HEK293 (cell line): ENCODE measurements around the gene WDR72.

ENCODE experiments used
- CTCF ChIA-PET: fragments of 350-600 bp; formaldehyde crosslinking; extraction: SDS; loops from one replicate; lab custom pipeline; 2021; ENCODE audit warnings: antibody characterized with exemption; lab: Yijun Ruan, JAX
- POLR2A ChIA-PET: fragments of 300-600 bp; formaldehyde crosslinking; extraction: SDS; loops from one replicate; lab custom pipeline; 2020; ENCODE audit warnings: antibody characterized with exemption, inconsistent platforms; lab: Yijun Ruan, JAX
- H3K27ac ChIP-seq: fragments of 200-500 bp; sonication (Bioruptor generic); 2 replicates; pipeline ENCODE4 v1.5.1; 2014; ENCODE audit warnings: low read depth, low read length, control low read depth, inconsistent platforms; ENCODE audit errors: extremely low read depth
- H3K36me3 ChIP-seq, 2 experiments: fragments of 200-500 bp in 1 of 2; sonication (Bioruptor generic) in 1 of 2; 1 replicate in 1 of 2; 2 replicates in 1 of 2; pipeline ENCODE4 v1.5.1; 2014 to 2017; ENCODE audit warnings: inconsistent platforms in 2 of 2, low read length in 2 of 2; ENCODE audit not compliant: control insufficient read depth in 2 of 2, insufficient read depth in 1 of 2
- H3K4me1 ChIP-seq: fragments of 200-500 bp; sonication (Bioruptor generic); 2 replicates; pipeline ENCODE4 v1.5.1; 2014; ENCODE audit warnings: mild to moderate bottlenecking, low read length, inconsistent platforms; ENCODE audit not compliant: control insufficient read depth, insufficient read depth
- H3K4me3 ChIP-seq: 2 replicates; pipeline ENCODE4 v1.5.1; 2011; ENCODE audit warnings: low read depth, mild to moderate bottlenecking, control low read depth, low read length, moderate library complexity
- H3K9me3 ChIP-seq: fragments of 200-500 bp; sonication (Bioruptor generic); 2 replicates; pipeline ENCODE4 v1.5.1; 2014; ENCODE audit warnings: low read depth, low read length, inconsistent platforms; ENCODE audit not compliant: control insufficient read depth, insufficient read depth
- ATF2 ChIP-seq: fragments of 450-650 bp; formaldehyde crosslinking; IDR thresholded peaks from 2 replicates; pipeline ENCODE4 v1.5.1; 2016; ENCODE audit warnings: missing biosample characterization, missing genetic modification characterization, low read depth
- BCL11B ChIP-seq: fragments of 450-650 bp; formaldehyde crosslinking; IDR thresholded peaks from 2 replicates; pipeline ENCODE4 v1.5.1; 2016; ENCODE audit warnings: low read depth, missing biosample characterization, missing genetic modification characterization
- HOXA7 ChIP-seq: sonication (generic); formaldehyde crosslinking; IDR thresholded peaks from 2 replicates; pipeline ENCODE4 v1.8.1; 2022; ENCODE audit warnings: missing genetic modification reagents, borderline replicate concordance
- HOXC10 ChIP-seq: sonication (generic); formaldehyde crosslinking; IDR thresholded peaks from 2 replicates; pipeline ENCODE4 v1.8.1; 2023; ENCODE audit warnings: mild to moderate bottlenecking, missing genetic modification reagents
- PRDM1 ChIP-seq: fragments of 450-650 bp; formaldehyde crosslinking; IDR thresholded peaks from 2 replicates; pipeline ENCODE4; 2016; ENCODE audit warnings: missing biosample characterization, missing genetic modification characterization
- RBAK ChIP-seq: fragments of 450-650 bp; formaldehyde crosslinking; IDR thresholded peaks from 2 replicates; pipeline ENCODE4 v1.5.1; 2016; ENCODE audit warnings: missing biosample characterization, missing genetic modification characterization
- ZBTB10 ChIP-seq: fragments of 450-650 bp; formaldehyde crosslinking; IDR thresholded peaks from 2 replicates; pipeline ENCODE4 v1.5.1; 2016; ENCODE audit warnings: missing biosample characterization, missing genetic modification characterization
- ZBTB8A ChIP-seq: fragments of 450-650 bp; formaldehyde crosslinking; IDR thresholded peaks from 2 replicates; pipeline ENCODE4 v1.5.1; 2016; ENCODE audit warnings: missing biosample characterization, missing genetic modification characterization
- ZFHX2 ChIP-seq: fragments of 450-650 bp; formaldehyde crosslinking; conservative IDR thresholded peaks from 2 replicates; pipeline ENCODE4 v1.5.1; 2016; ENCODE audit warnings: missing biosample characterization, missing genetic modification characterization
- ZNF112 ChIP-seq: fragments of 450-650 bp; formaldehyde crosslinking; IDR thresholded peaks from 2 replicates; pipeline ENCODE4 v1.5.0; 2017; ENCODE audit warnings: missing biosample characterization, missing genetic modification characterization
- ZNF335 ChIP-seq: fragments of 450-650 bp; formaldehyde crosslinking; conservative IDR thresholded peaks from 2 replicates; pipeline ENCODE4 v1.5.1; 2016; ENCODE audit warnings: missing biosample characterization, missing genetic modification characterization
- ZNF398 ChIP-seq: fragments of 450-650 bp; formaldehyde crosslinking; IDR thresholded peaks from 2 replicates; pipeline ENCODE4 v1.5.1; 2017; ENCODE audit warnings: missing biosample characterization, missing genetic modification characterization
- ZNF449 ChIP-seq: fragments of 450-650 bp; formaldehyde crosslinking; IDR thresholded peaks from 2 replicates; pipeline ENCODE4 v1.5.1; 2017; ENCODE audit warnings: missing biosample characterization, mild to moderate bottlenecking, missing genetic modification characterization, moderate library complexity
- ZNF518A ChIP-seq: fragments of 450-650 bp; formaldehyde crosslinking; conservative IDR thresholded peaks from 2 replicates; pipeline ENCODE4 v1.5.1; 2016; ENCODE audit warnings: low read depth, missing biosample characterization, missing genetic modification characterization
- ZNF530 ChIP-seq: fragments of 450-650 bp; formaldehyde crosslinking; IDR thresholded peaks from 2 replicates; pipeline ENCODE4 v1.5.1; 2016; ENCODE audit warnings: low read depth, missing biosample characterization, missing genetic modification characterization
- ZNF830 ChIP-seq: fragments of 450-650 bp; IDR thresholded peaks from 2 replicates; pipeline ENCODE4 v1.5.0; 2018; ENCODE audit warnings: missing biosample characterization, missing genetic modification characterization, low read depth, mild to moderate bottlenecking, moderate library complexity
- ZSCAN16 ChIP-seq: fragments of 450-650 bp; formaldehyde crosslinking; IDR thresholded peaks from 2 replicates; pipeline ENCODE4 v1.5.1; 2016; ENCODE audit warnings: missing biosample characterization, missing genetic modification characterization

The WDR72 gene

GRCh38 chr15:53535886-53536285 lies 223.6 kb downstream of the WDR72 start (continued):
- TF ChIP-seq ZNF449 (tag by site-specific recombination) = no peak

- CTCF ChIA-PET = no interaction called here
- POLR2A ChIA-PET = no interaction called here
- Histone ChIP-seq H3K36me3 (no peaks in the 10 kb centered on the region), H3K4me1 (no peaks in the 10 kb centered on the region), H3K4me3 (no peak overlapping the region), H3K27ac (no peak overlapping the region), H3K9me3 (no peaks in the 10 kb centered on the region)
- TF ChIP-seq BCL11B = no peak
- no peak for TF ChIP-seq ZNF112 (tag by site-specific recombination)
- TF ChIP-seq ZNF398 (tag by site-specific recombination) = no peak
- no peak for TF ChIP-seq ZNF830 (tag by site-specific recombination)
- TF ChIP-seq ZNF518A = no peak
- TF ChIP-seq RBAK (tag by site-specific recombination) = no peak
- TF ChIP-seq HOXC10 (CRISPR knock-in tag) = no peak
- TF ChIP-seq ZNF530 (tag by site-specific recombination) = no peak
- no peak for TF ChIP-seq ZFHX2 (tag by site-specific recombination)
- TF ChIP-seq ZNF335 = no peak
- no peak for TF ChIP-seq HOXA7 (CRISPR knock-in tag)
- no peak for TF ChIP-seq ZSCAN16 (tag by site-specific recombination)
- no peak for TF ChIP-seq ATF2 (tag by site-specific recombination)
- no peak for TF ChIP-seq PRDM1 (tag by site-specific recombination)
- no peak for TF ChIP-seq ZBTB10 (tag by site-specific recombination)
- no peak for TF ChIP-seq ZBTB8A (tag by site-specific recombination)
Measured at GRCh38 chr15:53534105-53534839, 225.2 kb downstream of the WDR72 start.
